ENCODE measurements around the gene APLF.

The APLF gene

DNA sequence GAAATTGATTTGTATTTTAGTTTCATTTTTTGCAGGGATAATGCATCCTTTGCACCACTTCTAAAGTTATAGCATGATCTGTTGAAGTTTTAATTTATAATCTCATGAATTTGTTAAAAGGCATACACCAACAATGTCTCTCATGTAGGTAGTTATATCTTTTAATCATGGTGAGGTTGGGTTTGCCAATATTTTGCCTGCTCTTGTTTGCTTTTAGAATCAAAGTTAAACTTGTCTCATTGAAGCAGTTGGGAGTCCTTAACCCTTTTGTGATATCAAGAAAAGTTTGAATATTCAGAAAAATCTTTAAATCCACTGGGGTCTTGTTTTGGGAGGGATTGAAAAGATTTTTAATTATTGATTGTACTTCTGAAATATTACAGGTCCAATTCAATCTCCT lies 31.7 kb downstream of the APLF start:
- Histone ChIP-seq H3K9ac (ENCODE audit: low read length) (no peak overlapping the region), H3K4me2 (ENCODE audit: low read depth, low read length) (no peak overlapping the region), H3K36me3 (replicated peaks; ENCODE audit: insufficient read depth, low read length) (no peaks in the 10 kb centered on the region), H3K9me2 (replicated peaks; ENCODE audit: insufficient read depth, low read length) (no peaks in the 10 kb centered on the region), H3K9me3 (replicated peaks; ENCODE audit: insufficient read depth, low read length) (no peaks in the 10 kb centered on the region), H3F3A (ENCODE audit: insufficient read depth, low read length) (no peaks in the 10 kb centered on the region), H2AFZ (ENCODE audit: low read length) (no peak overlapping the region), H3K27ac (ENCODE audit: low read length) (no peak overlapping the region), H3K79me2 (ENCODE audit: low read length) (no peaks in the 10 kb centered on the region), H3K27me3 (replicated peaks; ENCODE audit: insufficient read depth, low read length) (no peaks in the 10 kb centered on the region), H3K4me3 (ENCODE audit: low read length) (no peak overlapping the region), H4K20me1 (ENCODE audit: insufficient read depth, low read length) (no peaks in the 10 kb centered on the region), H3K4me1 (ENCODE audit: low read length) (no peaks in the 10 kb centered on the region)
- TF ChIP-seq EZH2phosphoT487 (IDR thresholded peaks at IDR 0.05; ENCODE audit: low read length) (no peak), EZH2 (optimal IDR thresholded peaks at IDR 0.05; ENCODE audit: low read depth, low read length) (no peak)
- TF ChIP-seq, protein P1, sequence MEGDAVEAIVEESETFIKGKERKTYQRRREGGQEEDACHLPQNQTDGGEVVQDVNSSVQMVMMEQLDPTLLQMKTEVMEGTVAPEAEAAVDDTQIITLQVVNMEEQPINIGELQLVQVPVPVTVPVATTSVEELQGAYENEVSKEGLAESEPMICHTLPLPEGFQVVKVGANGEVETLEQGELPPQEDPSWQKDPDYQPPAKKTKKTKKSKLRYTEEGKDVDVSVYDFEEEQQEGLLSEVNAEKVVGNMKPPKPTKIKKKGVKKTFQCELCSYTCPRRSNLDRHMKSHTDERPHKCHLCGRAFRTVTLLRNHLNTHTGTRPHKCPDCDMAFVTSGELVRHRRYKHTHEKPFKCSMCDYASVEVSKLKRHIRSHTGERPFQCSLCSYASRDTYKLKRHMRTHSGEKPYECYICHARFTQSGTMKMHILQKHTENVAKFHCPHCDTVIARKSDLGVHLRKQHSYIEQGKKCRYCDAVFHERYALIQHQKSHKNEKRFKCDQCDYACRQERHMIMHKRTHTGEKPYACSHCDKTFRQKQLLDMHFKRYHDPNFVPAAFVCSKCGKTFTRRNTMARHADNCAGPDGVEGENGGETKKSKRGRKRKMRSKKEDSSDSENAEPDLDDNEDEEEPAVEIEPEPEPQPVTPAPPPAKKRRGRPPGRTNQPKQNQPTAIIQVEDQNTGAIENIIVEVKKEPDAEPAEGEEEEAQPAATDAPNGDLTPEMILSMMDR (IDR thresholded peaks at IDR 0.05; ENCODE audit: low read length) = no peak
- DNase-seq = no peak

DNA sequence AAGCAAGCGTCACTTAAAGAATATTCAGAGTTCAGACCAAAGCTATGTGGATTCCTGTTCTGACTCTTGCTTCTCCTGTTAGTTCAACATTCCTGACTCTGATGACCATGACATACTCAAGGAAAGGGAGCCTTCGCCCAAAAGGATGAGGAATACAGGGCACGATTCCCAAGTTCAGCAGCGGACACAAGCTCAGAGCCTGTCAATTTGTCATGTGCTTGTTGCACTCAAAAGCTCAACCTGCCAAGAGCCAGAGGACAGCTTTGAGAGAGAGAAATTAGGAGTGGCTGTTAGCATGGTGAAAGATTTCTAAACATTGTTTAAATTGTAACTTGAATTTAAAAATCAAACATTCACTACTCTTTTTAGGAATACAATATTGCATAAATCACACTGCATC lies 33.3 kb downstream of the APLF start:
- Histone ChIP-seq H3K9me2 (replicated peaks; ENCODE audit: insufficient read depth, low read length) (no peaks in the 10 kb centered on the region), H3K79me2 (ENCODE audit: low read length) (no peaks in the 10 kb centered on the region), H2AFZ (ENCODE audit: low read length) (no peak overlapping the region), H3K9ac (ENCODE audit: low read length) (no peak overlapping the region), H3K9me3 (replicated peaks; ENCODE audit: insufficient read depth, low read length) (no peaks in the 10 kb centered on the region), H3K4me1 (ENCODE audit: low read length) (no peaks in the 10 kb centered on the region), H3K4me2 (ENCODE audit: low read depth, low read length) (no peak overlapping the region), H3F3A (ENCODE audit: insufficient read depth, low read length) (no peaks in the 10 kb centered on the region), H4K20me1 (ENCODE audit: insufficient read depth, low read length) (no peaks in the 10 kb centered on the region), H3K36me3 (replicated peaks; ENCODE audit: insufficient read depth, low read length) (no peaks in the 10 kb centered on the region), H3K4me3 (ENCODE audit: low read length) (no peak overlapping the region), H3K27me3 (replicated peaks; ENCODE audit: insufficient read depth, low read length) (no peaks in the 10 kb centered on the region), H3K27ac (ENCODE audit: low read length) (no peak overlapping the region)
- no peak for DNase-seq
- no peak for TF ChIP-seq EZH2 (optimal IDR thresholded peaks at IDR 0.05; ENCODE audit: low read depth, low read length)

DNA sequence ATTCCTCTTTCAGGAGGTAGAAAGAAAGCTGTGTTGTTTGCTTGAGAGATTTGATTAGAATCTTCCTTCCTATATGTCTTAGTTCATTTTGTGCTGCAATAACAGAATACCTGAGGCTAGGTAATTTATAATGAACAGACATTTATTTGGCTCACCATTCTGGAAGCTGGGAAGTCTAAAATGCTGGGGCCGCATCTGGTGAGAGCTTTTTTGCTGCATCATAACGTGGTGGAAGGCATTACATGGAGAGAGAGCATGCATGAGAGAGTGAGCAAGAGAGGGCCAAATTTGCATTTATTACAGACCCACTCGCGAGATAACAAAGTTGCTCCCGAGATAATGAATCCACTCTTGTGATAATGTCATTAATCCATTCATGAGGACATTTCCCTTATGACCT lies 34.4 kb downstream of the APLF start:
- DNase-seq = no peak

DNA sequence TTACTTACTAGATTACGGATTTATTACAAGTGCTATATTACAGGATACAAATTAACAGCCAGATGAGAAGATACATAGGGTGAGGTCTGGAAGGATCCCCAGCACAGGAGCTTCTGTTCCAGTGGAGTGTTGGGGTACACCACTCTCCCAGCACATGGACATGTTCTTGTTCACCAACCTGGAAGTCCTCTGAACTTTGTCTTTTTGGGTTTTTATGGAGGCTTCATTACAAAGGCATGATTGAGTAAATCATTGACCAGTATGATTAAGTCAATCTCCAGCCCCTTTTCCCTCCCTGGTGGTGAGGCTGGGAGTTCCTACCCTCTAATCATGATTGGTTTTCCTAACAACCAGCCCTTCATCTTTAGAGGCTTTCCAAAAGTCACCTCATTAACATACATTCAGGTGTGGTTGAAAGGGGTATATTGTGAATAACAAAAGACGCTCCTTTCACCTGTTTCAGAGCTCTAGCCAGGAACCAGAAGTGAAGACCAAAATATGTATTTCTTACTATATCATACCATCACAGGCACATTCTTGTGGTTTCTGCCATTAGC lies 38.3 kb downstream of the APLF start:
- Histone ChIP-seq H4K20me1 (ENCODE audit: insufficient read depth, low read length) (no peaks in the 10 kb centered on the region), H2AFZ (ENCODE audit: low read length) (no peak overlapping the region), H3K4me2 (ENCODE audit: low read depth, low read length) (no peak overlapping the region), H3K9me3 (replicated peaks; ENCODE audit: insufficient read depth, low read length) (no peaks in the 10 kb centered on the region), H3F3A (ENCODE audit: insufficient read depth, low read length) (no peaks in the 10 kb centered on the region), H3K4me3 (ENCODE audit: low read length) (no peak overlapping the region), H3K9ac (ENCODE audit: low read length) (no peak overlapping the region), H3K36me3 (replicated peaks; ENCODE audit: insufficient read depth, low read length) (no peaks in the 10 kb centered on the region), H3K9me2 (replicated peaks; ENCODE audit: insufficient read depth, low read length) (no peaks in the 10 kb centered on the region), H3K27ac (ENCODE audit: low read length) (no peak overlapping the region), H3K4me1 (ENCODE audit: low read length) (no peaks in the 10 kb centered on the region), H3K79me2 (ENCODE audit: low read length) (no peaks in the 10 kb centered on the region), H3K27me3 (replicated peaks; ENCODE audit: insufficient read depth, low read length) (no peaks in the 10 kb centered on the region)
- TF ChIP-seq EZH2phosphoT487 (IDR thresholded peaks at IDR 0.05; ENCODE audit: low read length) = no peak
- TF ChIP-seq, protein P1 (IDR thresholded peaks at IDR 0.05; ENCODE audit: low read length) = no peak
- no peak for TF ChIP-seq EZH2 (optimal IDR thresholded peaks at IDR 0.05; ENCODE audit: low read depth, low read length)
- no peak for DNase-seq

More for the DNA sequence above, 34.4 kb downstream of the APLF start:
- Histone ChIP-seq H3F3A (ENCODE audit: insufficient read depth, low read length) (no peaks in the 10 kb centered on the region), H3K79me2 (ENCODE audit: low read length) (no peaks in the 10 kb centered on the region), H3K36me3 (replicated peaks; ENCODE audit: insufficient read depth, low read length) (no peaks in the 10 kb centered on the region), H3K9ac (ENCODE audit: low read length) (no peak overlapping the region), H3K27ac (ENCODE audit: low read length) (no peak overlapping the region), H3K4me3 (ENCODE audit: low read length) (no peak overlapping the region), H3K4me2 (ENCODE audit: low read depth, low read length) (no peak overlapping the region), H3K4me1 (ENCODE audit: low read length) (no peaks in the 10 kb centered on the region), H3K9me3 (replicated peaks; ENCODE audit: insufficient read depth, low read length) (no peaks in the 10 kb centered on the region), H2AFZ (ENCODE audit: low read length) (no peak overlapping the region), H3K9me2 (replicated peaks; ENCODE audit: insufficient read depth, low read length) (no peaks in the 10 kb centered on the region), H4K20me1 (ENCODE audit: insufficient read depth, low read length) (no peaks in the 10 kb centered on the region), H3K27me3 (replicated peaks; ENCODE audit: insufficient read depth, low read length) (no peaks in the 10 kb centered on the region)
- no peak for TF ChIP-seq EZH2phosphoT487 (IDR thresholded peaks at IDR 0.05; ENCODE audit: low read length)
- TF ChIP-seq, protein P1 (IDR thresholded peaks at IDR 0.05; ENCODE audit: low read length) = no peak
- no peak for TF ChIP-seq EZH2 (optimal IDR thresholded peaks at IDR 0.05; ENCODE audit: low read depth, low read length)

All from MM.1S (cell line).